ENCODE measurements around the gene MRAP.

The MRAP gene

GRCh38 chr21:32321480-32321879 lies 22.8 kb downstream of the MRAP start:
- H4K20me1 ChIP-seq (ENCODE audit: control insufficient read depth, insufficient read depth, low read depth, low read length) = no peaks in the 10 kb centered on the region
- H3K79me2 ChIP-seq (ENCODE audit: control insufficient read depth, low read length) = no peaks in the 10 kb centered on the region
- TF ChIP-seq EZH2phosphoT487 (IDR thresholded peaks at IDR 0.05; ENCODE audit: borderline replicate concordance, low read length) = no peak
- no peak for TF ChIP-seq CTCF (IDR thresholded peaks at IDR 0.05; ENCODE audit: low read depth, low read length, poor library complexity, severe bottlenecking)
- no peaks in the 10 kb centered on the region for H3K27me3 ChIP-seq (ENCODE audit: control insufficient read depth, low read length)
- H3F3A ChIP-seq (ENCODE audit: control insufficient read depth, insufficient read depth) = no peaks in the 10 kb centered on the region
- no peaks in the 10 kb centered on the region for H3K9me2 ChIP-seq (replicated peaks; ENCODE audit: control insufficient read depth, low read length)
- H3K36me3 ChIP-seq (ENCODE audit: control insufficient read depth, low read length) = peaks cover 98% of the 10 kb centered on the region
- H3K4me1 ChIP-seq (ENCODE audit: control insufficient read depth, low read length) = no peaks in the 10 kb centered on the region
- H3K4me2 ChIP-seq (ENCODE audit: low read length) = no peak overlapping the region
- no peaks in the 10 kb centered on the region for H3K9me3 ChIP-seq (ENCODE audit: control insufficient read depth, insufficient read depth, low read length)
- no peak overlapping the region for H3K27ac ChIP-seq (ENCODE audit: low read depth, low read length)
- no peak overlapping the region for H3K4me3 ChIP-seq (ENCODE audit: low read length)

GRCh38 chr21:32322103-32322502 lies 23.4 kb downstream of the MRAP start:
- no peaks in the 10 kb centered on the region for H3F3A ChIP-seq (ENCODE audit: control insufficient read depth, insufficient read depth)
- no peak for TF ChIP-seq EZH2phosphoT487 (IDR thresholded peaks at IDR 0.05; ENCODE audit: borderline replicate concordance, low read length)
- no peak for TF ChIP-seq CTCF (IDR thresholded peaks at IDR 0.05; ENCODE audit: low read depth, low read length, poor library complexity, severe bottlenecking)
- H3K4me3 ChIP-seq (ENCODE audit: low read length) = no peak overlapping the region
- H3K4me2 ChIP-seq (ENCODE audit: low read length) = no peak overlapping the region
- H3K27ac ChIP-seq (ENCODE audit: low read depth, low read length) = no peak overlapping the region
- H3K79me2 ChIP-seq (ENCODE audit: control insufficient read depth, low read length) = no peaks in the 10 kb centered on the region
- no peaks in the 10 kb centered on the region for H3K9me2 ChIP-seq (replicated peaks; ENCODE audit: control insufficient read depth, low read length)
- no peaks in the 10 kb centered on the region for H4K20me1 ChIP-seq (ENCODE audit: control insufficient read depth, insufficient read depth, low read depth, low read length)
- H3K9me3 ChIP-seq (ENCODE audit: control insufficient read depth, insufficient read depth, low read length) = no peaks in the 10 kb centered on the region
- H3K4me1 ChIP-seq (ENCODE audit: control insufficient read depth, low read length) = no peaks in the 10 kb centered on the region
- H3K36me3 ChIP-seq (ENCODE audit: control insufficient read depth, low read length) = peaks cover 96% of the 10 kb centered on the region
- no peaks in the 10 kb centered on the region for H3K27me3 ChIP-seq (ENCODE audit: control insufficient read depth, low read length)

DNA sequence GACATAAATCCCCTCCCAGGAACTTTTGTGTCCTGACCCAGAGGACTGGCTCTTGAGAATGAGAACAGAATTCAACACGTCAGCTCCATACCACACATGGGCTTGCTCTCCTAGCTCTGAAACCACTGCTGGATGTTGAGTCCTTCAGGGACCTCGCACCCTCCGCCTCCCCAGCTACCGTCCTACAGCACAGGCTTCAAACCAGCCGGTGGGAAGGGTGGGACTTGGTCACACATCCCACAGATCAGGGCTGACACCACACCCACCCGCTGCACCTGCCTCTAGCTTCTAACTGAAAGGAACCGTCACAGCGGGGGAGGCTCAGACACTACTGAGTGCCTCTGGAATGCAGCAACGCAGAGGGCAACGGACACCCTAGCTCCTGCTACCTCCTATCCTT lies 24.0 kb downstream of the MRAP start:
- no peaks in the 10 kb centered on the region for H3K79me2 ChIP-seq (ENCODE audit: control insufficient read depth, low read length)
- H3K9me2 ChIP-seq (replicated peaks; ENCODE audit: control insufficient read depth, low read length) = no peaks in the 10 kb centered on the region
- H3K9me3 ChIP-seq (ENCODE audit: control insufficient read depth, insufficient read depth, low read length) = no peaks in the 10 kb centered on the region
- H4K20me1 ChIP-seq (ENCODE audit: control insufficient read depth, insufficient read depth, low read depth, low read length) = no peaks in the 10 kb centered on the region
- H3K4me3 ChIP-seq (ENCODE audit: low read length) = no peak overlapping the region
- H3K27ac ChIP-seq (ENCODE audit: low read depth, low read length) = no peak overlapping the region
- H3K36me3 ChIP-seq (ENCODE audit: control insufficient read depth, low read length) = peaks cover 95% of the 10 kb centered on the region
- TF ChIP-seq CTCF (IDR thresholded peaks at IDR 0.05; ENCODE audit: low read depth, low read length, poor library complexity, severe bottlenecking) (no peak), EZH2phosphoT487 (IDR thresholded peaks at IDR 0.05; ENCODE audit: borderline replicate concordance, low read length) (no peak)
- H3K4me2 ChIP-seq (ENCODE audit: low read length) = no peak overlapping the region
- no peaks in the 10 kb centered on the region for H3K27me3 ChIP-seq (ENCODE audit: control insufficient read depth, low read length)
- H3K4me1 ChIP-seq (ENCODE audit: control insufficient read depth, low read length) = no peaks in the 10 kb centered on the region
- H3F3A ChIP-seq (ENCODE audit: control insufficient read depth, insufficient read depth) = no peaks in the 10 kb centered on the region

GRCh38 chr21:32325706-32326105 lies 27.1 kb downstream of the MRAP start:
- Histone ChIP-seq H3K79me2 (ENCODE audit: control insufficient read depth, low read length) (no peaks in the 10 kb centered on the region), H3K36me3 (ENCODE audit: control insufficient read depth, low read length) (peaks cover 95% of the 10 kb centered on the region), H3K27me3 (ENCODE audit: control insufficient read depth, low read length) (no peaks in the 10 kb centered on the region), H3K4me1 (ENCODE audit: control insufficient read depth, low read length) (no peaks in the 10 kb centered on the region), H3K27ac (ENCODE audit: low read depth, low read length) (no peak overlapping the region), H3F3A (ENCODE audit: control insufficient read depth, insufficient read depth) (no peaks in the 10 kb centered on the region), H3K9me3 (ENCODE audit: control insufficient read depth, insufficient read depth, low read length) (no peaks in the 10 kb centered on the region), H4K20me1 (ENCODE audit: control insufficient read depth, insufficient read depth, low read depth, low read length) (no peaks in the 10 kb centered on the region), H3K9me2 (replicated peaks; ENCODE audit: control insufficient read depth, low read length) (no peaks in the 10 kb centered on the region), H3K4me3 (ENCODE audit: low read length) (no peak overlapping the region), H3K4me2 (ENCODE audit: low read length) (no peak overlapping the region)
- TF ChIP-seq CTCF (IDR thresholded peaks at IDR 0.05; ENCODE audit: low read depth, low read length, poor library complexity, severe bottlenecking) (no peak), EZH2phosphoT487 (IDR thresholded peaks at IDR 0.05; ENCODE audit: borderline replicate concordance, low read length) (no peak)
